HEK293 (cell line): ENCODE data around the gene NMNAT2.

Source experiments
- FEZF1 ChIP-seq: fragments of 450-650 bp; formaldehyde crosslinking; IDR thresholded peaks from 2 replicates; pipeline ENCODE4 v1.5.1; 2016; ENCODE audit warnings: missing biosample characterization, missing genetic modification characterization
- MZF1 ChIP-seq: fragments of 450-650 bp; formaldehyde crosslinking; IDR thresholded peaks from 2 replicates; pipeline ENCODE4 v1.5.1; 2017; ENCODE audit warnings: missing biosample characterization, missing genetic modification characterization, borderline replicate concordance
- OSR2 ChIP-seq: fragments of 450-650 bp; formaldehyde crosslinking; IDR thresholded peaks from 2 replicates; pipeline ENCODE4 v1.5.1; 2016; ENCODE audit warnings: missing biosample characterization, missing genetic modification characterization
- OVOL3 ChIP-seq: fragments of 450-650 bp; formaldehyde crosslinking; IDR thresholded peaks from 2 replicates; pipeline ENCODE4 v1.5.1; 2016; ENCODE audit warnings: missing biosample characterization, missing genetic modification characterization
- PRDM1 ChIP-seq: fragments of 450-650 bp; formaldehyde crosslinking; IDR thresholded peaks from 2 replicates; pipeline ENCODE4; 2016; ENCODE audit warnings: missing biosample characterization, missing genetic modification characterization
- ZBTB17 ChIP-seq: fragments of 450-650 bp; formaldehyde crosslinking; IDR thresholded peaks from 2 replicates; pipeline ENCODE4 v1.5.1; 2016; ENCODE audit warnings: missing biosample characterization, missing genetic modification characterization
- ZBTB20 ChIP-seq: fragments of 450-650 bp; formaldehyde crosslinking; IDR thresholded peaks from 2 replicates; pipeline ENCODE4 v1.5.1; 2016; ENCODE audit warnings: missing biosample characterization, missing genetic modification characterization
- ZBTB21 ChIP-seq: fragments of 450-650 bp; formaldehyde crosslinking; IDR thresholded peaks from 2 replicates; pipeline ENCODE4 v1.5.1; 2017; ENCODE audit warnings: missing biosample characterization, missing genetic modification characterization
- ZBTB8A ChIP-seq: fragments of 450-650 bp; formaldehyde crosslinking; IDR thresholded peaks from 2 replicates; pipeline ENCODE4 v1.5.1; 2016; ENCODE audit warnings: missing biosample characterization, missing genetic modification characterization
- ZFP69B ChIP-seq: fragments of 450-650 bp; formaldehyde crosslinking; IDR thresholded peaks from 2 replicates; pipeline ENCODE4 v1.5.1; 2016; ENCODE audit warnings: missing biosample characterization, missing genetic modification characterization
- ZNF174 ChIP-seq: fragments of 450-650 bp; formaldehyde crosslinking; IDR thresholded peaks from 2 replicates; pipeline ENCODE4 v1.5.0; 2017; ENCODE audit warnings: missing biosample characterization, mild to moderate bottlenecking, missing genetic modification characterization
- ZNF26 ChIP-seq: fragments of 450-650 bp; formaldehyde crosslinking; IDR thresholded peaks from 2 replicates; pipeline ENCODE4 v1.5.1; 2016; ENCODE audit warnings: missing biosample characterization, missing genetic modification characterization
- ZNF341 ChIP-seq: fragments of 450-650 bp; formaldehyde crosslinking; IDR thresholded peaks from 2 replicates; pipeline ENCODE4; 2016; ENCODE audit warnings: low read depth, missing biosample characterization, missing genetic modification characterization
- ZNF350 ChIP-seq: fragments of 450-650 bp; formaldehyde crosslinking; IDR thresholded peaks from 2 replicates; pipeline ENCODE4 v1.5.0; 2017; ENCODE audit warnings: missing biosample characterization, mild to moderate bottlenecking, missing genetic modification characterization
- ZNF366 ChIP-seq: fragments of 450-650 bp; formaldehyde crosslinking; conservative IDR thresholded peaks from 2 replicates; pipeline ENCODE4 v1.5.1; 2016; ENCODE audit warnings: missing biosample characterization, missing genetic modification characterization
- ZNF530 ChIP-seq: fragments of 450-650 bp; formaldehyde crosslinking; IDR thresholded peaks from 2 replicates; pipeline ENCODE4 v1.5.1; 2016; ENCODE audit warnings: low read depth, missing biosample characterization, missing genetic modification characterization
- ZNF580 ChIP-seq: fragments of 450-650 bp; formaldehyde crosslinking; IDR thresholded peaks from 2 replicates; pipeline ENCODE4 v1.5.1; 2016; ENCODE audit warnings: missing biosample characterization, missing genetic modification characterization
- ZNF629 ChIP-seq: fragments of 450-650 bp; formaldehyde crosslinking; IDR thresholded peaks from 2 replicates; pipeline ENCODE4 v1.5.1; 2017; ENCODE audit warnings: missing biosample characterization, missing genetic modification characterization
- ZNF654 ChIP-seq: fragments of 450-650 bp; formaldehyde crosslinking; IDR thresholded peaks from 2 replicates; pipeline ENCODE4 v1.5.1; 2016; ENCODE audit warnings: low read depth, missing biosample characterization, missing genetic modification characterization
- TF ChIP-seq, protein P1 (sequence below): fragments of 450-650 bp; formaldehyde crosslinking; IDR thresholded peaks from 2 replicates; pipeline ENCODE4 v1.5.1; 2016; ENCODE audit warnings: missing biosample characterization, missing genetic modification characterization
- TF ChIP-seq, protein P2 (sequence below): fragments of 450-650 bp; formaldehyde crosslinking; IDR thresholded peaks from 2 replicates; pipeline ENCODE4 v1.5.1; 2016; ENCODE audit warnings: missing biosample characterization, missing genetic modification characterization
- TF ChIP-seq, protein P3 (sequence below): fragments of 450-650 bp; formaldehyde crosslinking; IDR thresholded peaks from 2 replicates; pipeline ENCODE4 v1.5.1; 2016; ENCODE audit warnings: missing biosample characterization, missing genetic modification characterization
- TF ChIP-seq, protein P4 (sequence below): fragments of 450-650 bp; formaldehyde crosslinking; IDR thresholded peaks from 2 replicates; pipeline ENCODE4 v1.5.1; 2017; ENCODE audit warnings: missing biosample characterization, missing genetic modification characterization
- TF ChIP-seq, protein P5 (sequence below): fragments of 450-650 bp; formaldehyde crosslinking; IDR thresholded peaks from 2 replicates; pipeline ENCODE4 v1.5.1; 2016; ENCODE audit warnings: missing biosample characterization, missing genetic modification characterization

The NMNAT2 gene

DNA sequence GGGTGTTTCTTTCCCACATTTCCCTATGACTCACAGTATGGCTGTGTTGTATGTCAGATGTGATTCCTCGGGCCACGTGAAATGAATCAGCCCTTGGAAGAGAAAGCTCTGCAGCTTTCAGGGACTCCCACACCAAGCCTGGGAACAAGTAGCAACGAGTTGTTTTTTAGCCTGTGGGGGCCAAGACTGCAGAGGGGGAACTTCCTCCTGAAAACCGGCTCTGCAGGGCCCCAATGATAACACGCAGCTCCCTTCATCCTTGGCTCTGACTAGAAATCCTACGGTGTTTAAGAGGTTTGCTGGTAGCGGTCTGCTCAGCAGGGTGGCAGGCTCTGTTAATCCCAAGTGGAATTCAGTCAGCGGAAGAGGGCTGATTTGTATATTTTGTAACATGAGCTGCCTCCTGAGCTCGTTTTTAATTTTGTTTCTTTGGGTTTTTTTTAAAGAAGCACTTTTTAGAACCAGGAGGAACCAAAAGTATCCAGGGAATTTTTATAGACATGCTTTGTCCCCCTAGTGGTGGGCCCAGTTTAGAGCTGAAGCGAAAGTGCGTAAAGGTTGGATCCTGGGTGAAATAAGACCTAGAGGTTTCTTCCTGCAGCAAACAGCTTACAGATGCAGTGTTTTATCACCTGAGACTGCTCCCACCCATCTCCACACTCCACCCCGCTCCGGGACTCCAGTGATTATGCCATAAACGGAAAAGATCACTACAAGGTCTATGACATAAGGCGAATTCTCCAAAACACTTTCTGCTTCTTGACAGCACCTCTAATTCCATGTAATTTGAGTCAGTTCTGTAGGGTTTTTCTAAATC, 183.3 kb downstream of the NMNAT2 start (continued):
- TF ChIP-seq MZF1 (tag by site-specific recombination) (peak; percentile 92), ZNF654 (tag by site-specific recombination) (peak; percentile 40), ZNF629 (tag by site-specific recombination) (peak; percentile 84), ZBTB8A (tag by site-specific recombination) (peak; percentile 81), ZNF174 (tag by site-specific recombination) (no peak), ZBTB17 (tag by site-specific recombination) (peak; percentile 94), ZBTB21 (tag by site-specific recombination) (peak; percentile 30; the same call in 1 of the 2 replicates), ZFP69B (tag by site-specific recombination) (peak; percentile 97), PRDM1 (tag by site-specific recombination) (peak; percentile 92), ZNF530 (tag by site-specific recombination) (no peak), ZNF26 (tag by site-specific recombination) (no peak), FEZF1 (tag by site-specific recombination) (peak; percentile 78), ZNF341 (tag by site-specific recombination) (peak; percentile 47; the same call in 1 of the 2 replicates), OVOL3 (tag by site-specific recombination) (peak; percentile 91; the same call in 1 of the 2 replicates), ZNF350 (no peak), OSR2 (tag by site-specific recombination) (peak; percentile 97), ZNF580 (tag by site-specific recombination) (peak; percentile 55; the same call in 1 of the 2 replicates), ZNF366 (tag by site-specific recombination) (peak; percentile 95), ZBTB20 (peak; percentile 85)
- TF ChIP-seq, protein P1, sequence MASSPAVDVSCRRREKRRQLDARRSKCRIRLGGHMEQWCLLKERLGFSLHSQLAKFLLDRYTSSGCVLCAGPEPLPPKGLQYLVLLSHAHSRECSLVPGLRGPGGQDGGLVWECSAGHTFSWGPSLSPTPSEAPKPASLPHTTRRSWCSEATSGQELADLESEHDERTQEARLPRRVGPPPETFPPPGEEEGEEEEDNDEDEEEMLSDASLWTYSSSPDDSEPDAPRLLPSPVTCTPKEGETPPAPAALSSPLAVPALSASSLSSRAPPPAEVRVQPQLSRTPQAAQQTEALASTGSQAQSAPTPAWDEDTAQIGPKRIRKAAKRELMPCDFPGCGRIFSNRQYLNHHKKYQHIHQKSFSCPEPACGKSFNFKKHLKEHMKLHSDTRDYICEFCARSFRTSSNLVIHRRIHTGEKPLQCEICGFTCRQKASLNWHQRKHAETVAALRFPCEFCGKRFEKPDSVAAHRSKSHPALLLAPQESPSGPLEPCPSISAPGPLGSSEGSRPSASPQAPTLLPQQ (tag by site-specific recombination) = peak; percentile 97
- TF ChIP-seq, protein P2, sequence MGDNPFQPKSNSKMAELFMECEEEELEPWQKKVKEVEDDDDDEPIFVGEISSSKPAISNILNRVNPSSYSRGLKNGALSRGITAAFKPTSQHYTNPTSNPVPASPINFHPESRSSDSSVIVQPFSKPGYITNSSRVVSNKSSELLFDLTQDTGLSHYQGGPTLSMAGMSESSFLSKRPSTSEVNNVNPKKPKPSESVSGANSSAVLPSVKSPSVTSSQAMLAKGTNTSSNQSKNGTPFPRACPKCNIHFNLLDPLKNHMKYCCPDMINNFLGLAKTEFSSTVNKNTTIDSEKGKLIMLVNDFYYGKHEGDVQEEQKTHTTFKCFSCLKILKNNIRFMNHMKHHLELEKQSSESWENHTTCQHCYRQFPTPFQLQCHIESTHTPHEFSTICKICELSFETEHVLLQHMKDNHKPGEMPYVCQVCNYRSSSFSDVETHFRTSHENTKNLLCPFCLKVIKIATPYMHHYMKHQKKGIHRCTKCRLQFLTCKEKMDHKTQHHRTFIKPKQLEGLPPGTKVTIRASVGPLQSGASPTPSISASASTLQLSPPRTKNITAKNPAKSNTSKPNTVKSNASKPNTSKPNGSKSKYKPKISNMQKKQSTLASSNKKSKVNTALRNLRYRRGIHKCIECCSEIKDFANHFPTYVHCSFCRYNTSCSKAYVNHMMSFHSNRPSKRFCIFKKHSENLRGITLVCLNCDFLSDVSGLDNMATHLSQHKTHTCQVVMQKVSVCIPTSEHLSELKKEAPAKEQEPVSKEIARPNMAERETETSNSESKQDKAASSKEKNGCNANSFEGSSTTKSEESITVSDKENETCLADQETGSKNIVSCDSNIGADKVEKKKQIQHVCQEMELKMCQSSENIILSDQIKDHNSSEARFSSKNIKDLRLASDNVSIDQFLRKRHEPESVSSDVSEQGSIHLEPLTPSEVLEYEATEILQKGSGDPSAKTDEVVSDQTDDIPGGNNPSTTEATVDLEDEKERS (tag by site-specific recombination) = 0 out of 2 replicates have a peak, but pooled peaks have one; percentile 10
- TF ChIP-seq, protein P3, sequence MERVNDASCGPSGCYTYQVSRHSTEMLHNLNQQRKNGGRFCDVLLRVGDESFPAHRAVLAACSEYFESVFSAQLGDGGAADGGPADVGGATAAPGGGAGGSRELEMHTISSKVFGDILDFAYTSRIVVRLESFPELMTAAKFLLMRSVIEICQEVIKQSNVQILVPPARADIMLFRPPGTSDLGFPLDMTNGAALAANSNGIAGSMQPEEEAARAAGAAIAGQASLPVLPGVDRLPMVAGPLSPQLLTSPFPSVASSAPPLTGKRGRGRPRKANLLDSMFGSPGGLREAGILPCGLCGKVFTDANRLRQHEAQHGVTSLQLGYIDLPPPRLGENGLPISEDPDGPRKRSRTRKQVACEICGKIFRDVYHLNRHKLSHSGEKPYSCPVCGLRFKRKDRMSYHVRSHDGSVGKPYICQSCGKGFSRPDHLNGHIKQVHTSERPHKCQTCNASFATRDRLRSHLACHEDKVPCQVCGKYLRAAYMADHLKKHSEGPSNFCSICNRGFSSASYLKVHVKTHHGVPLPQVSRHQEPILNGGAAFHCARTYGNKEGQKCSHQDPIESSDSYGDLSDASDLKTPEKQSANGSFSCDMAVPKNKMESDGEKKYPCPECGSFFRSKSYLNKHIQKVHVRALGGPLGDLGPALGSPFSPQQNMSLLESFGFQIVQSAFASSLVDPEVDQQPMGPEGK (tag by site-specific recombination) = peak; percentile 99
- TF ChIP-seq, protein P4, sequence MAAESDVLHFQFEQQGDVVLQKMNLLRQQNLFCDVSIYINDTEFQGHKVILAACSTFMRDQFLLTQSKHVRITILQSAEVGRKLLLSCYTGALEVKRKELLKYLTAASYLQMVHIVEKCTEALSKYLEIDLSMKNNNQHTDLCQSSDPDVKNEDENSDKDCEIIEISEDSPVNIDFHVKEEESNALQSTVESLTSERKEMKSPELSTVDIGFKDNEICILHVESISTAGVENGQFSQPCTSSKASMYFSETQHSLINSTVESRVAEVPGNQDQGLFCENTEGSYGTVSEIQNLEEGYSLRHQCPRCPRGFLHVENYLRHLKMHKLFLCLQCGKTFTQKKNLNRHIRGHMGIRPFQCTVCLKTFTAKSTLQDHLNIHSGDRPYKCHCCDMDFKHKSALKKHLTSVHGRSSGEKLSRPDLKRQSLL (tag by site-specific recombination) = peak; percentile 19; the same call in 1 of the 2 replicates
- TF ChIP-seq, protein P5, sequence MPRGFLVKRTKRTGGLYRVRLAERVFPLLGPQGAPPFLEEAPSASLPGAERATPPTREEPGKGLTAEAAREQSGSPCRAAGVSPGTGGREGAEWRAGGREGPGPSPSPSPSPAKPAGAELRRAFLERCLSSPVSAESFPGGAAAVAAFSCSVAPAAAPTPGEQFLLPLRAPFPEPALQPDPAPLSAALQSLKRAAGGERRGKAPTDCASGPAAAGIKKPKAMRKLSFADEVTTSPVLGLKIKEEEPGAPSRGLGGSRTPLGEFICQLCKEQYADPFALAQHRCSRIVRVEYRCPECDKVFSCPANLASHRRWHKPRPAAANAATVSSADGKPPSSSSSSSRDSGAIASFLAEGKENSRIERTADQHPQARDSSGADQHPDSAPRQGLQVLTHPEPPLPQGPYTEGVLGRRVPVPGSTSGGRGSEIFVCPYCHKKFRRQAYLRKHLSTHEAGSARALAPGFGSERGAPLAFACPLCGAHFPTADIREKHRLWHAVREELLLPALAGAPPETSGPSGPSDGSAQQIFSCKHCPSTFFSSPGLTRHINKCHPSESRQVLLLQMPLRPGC (tag by site-specific recombination) = peak; percentile 79
